Measurements from ENCODE around the gene NIPSNAP2.

DNA sequence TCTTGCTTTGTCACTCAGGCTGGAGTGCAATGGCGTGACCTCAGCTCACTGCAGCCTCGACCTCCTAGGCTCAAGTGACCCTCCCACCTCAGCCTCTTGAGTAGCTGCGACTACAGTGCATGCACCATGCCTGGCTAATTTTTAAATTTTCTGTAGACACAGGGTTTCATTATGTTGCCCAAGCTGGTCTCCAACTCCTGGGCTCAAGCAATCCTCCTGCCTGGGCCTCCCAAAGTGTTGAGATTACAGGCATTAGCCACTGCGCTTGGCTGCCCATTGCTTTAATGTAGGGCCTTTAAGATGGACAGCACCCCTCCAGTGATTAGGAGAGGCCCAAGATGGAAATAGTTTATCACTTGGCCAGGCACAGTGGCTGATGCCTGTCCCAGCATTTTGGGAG is 39.4 kb downstream of the NIPSNAP2 start:
- TF ChIP-seq MYC (CRISPR knock-in tag; IDR thresholded peaks at IDR 0.05; ENCODE audit: borderline replicate concordance) (no peak), CHCHD3 (CRISPR knock-in tag; IDR thresholded peaks at IDR 0.05) (no peak), MZF1 (CRISPR knock-in tag; IDR thresholded peaks at IDR 0.05; ENCODE audit: borderline replicate concordance) (no peak), KDM5B (CRISPR knock-in tag; IDR thresholded peaks at IDR 0.05; ENCODE audit: borderline replicate concordance) (no peak), MAFG (CRISPR knock-in tag; IDR thresholded peaks at IDR 0.05) (no peak), HIVEP1 (CRISPR knock-in tag; IDR thresholded peaks at IDR 0.05) (no peak), PTBP1 (IDR thresholded peaks at IDR 0.05; ENCODE audit: low read depth, low read length, poor library complexity, severe bottlenecking) (no peak)
- TF ChIP-seq, protein P1, sequence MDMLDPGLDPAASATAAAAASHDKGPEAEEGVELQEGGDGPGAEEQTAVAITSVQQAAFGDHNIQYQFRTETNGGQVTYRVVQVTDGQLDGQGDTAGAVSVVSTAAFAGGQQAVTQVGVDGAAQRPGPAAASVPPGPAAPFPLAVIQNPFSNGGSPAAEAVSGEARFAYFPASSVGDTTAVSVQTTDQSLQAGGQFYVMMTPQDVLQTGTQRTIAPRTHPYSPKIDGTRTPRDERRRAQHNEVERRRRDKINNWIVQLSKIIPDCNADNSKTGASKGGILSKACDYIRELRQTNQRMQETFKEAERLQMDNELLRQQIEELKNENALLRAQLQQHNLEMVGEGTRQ (IDR thresholded peaks at IDR 0.05; ENCODE audit: low read depth, low read length): no peak
- TF ChIP-seq, protein P1 (CRISPR knock-in tag; IDR thresholded peaks at IDR 0.05; ENCODE audit: borderline replicate concordance): no peak
